CMK (cell line): Measurements from ENCODE around the gene TNFRSF25.

Experiments used
- DNase-seq: peaks from one replicate; pipeline ENCODE4 v3.0.0-alpha.2; 2010; ENCODE audit warnings: low read depth

The TNFRSF25 gene

GRCh38 chr1:6416295-6416656 is 49.7 kb downstream of the TNFRSF25 start:
- no peak for DNase-seq

GRCh38 chr1:6414881-6415626 is 50.9 kb downstream of the TNFRSF25 start:
- no peak for DNase-seq

- no peak for DNase-seq
Measured at GRCh38 chr1:6414443-6414844, 51.5 kb downstream of the TNFRSF25 start.

GRCh38 chr1:6412896-6413295 is 53.1 kb downstream of the TNFRSF25 start:
- no peak for DNase-seq
